NCI-H187 treated with DMSO at 0.1 percent for 48 hours (cell line): ENCODE data around the gene ELFN2.
"Not testable (repeated sequence)": the region's sequence is repeated elsewhere in the genome, so short reads cannot be mapped to it uniquely, and the experiment has no call there.

Experiments
- DNase-seq: peaks from one replicate; lab custom pipeline; 2025; lab: John Stamatoyannopoulos, UW

Gene ELFN2

DNA sequence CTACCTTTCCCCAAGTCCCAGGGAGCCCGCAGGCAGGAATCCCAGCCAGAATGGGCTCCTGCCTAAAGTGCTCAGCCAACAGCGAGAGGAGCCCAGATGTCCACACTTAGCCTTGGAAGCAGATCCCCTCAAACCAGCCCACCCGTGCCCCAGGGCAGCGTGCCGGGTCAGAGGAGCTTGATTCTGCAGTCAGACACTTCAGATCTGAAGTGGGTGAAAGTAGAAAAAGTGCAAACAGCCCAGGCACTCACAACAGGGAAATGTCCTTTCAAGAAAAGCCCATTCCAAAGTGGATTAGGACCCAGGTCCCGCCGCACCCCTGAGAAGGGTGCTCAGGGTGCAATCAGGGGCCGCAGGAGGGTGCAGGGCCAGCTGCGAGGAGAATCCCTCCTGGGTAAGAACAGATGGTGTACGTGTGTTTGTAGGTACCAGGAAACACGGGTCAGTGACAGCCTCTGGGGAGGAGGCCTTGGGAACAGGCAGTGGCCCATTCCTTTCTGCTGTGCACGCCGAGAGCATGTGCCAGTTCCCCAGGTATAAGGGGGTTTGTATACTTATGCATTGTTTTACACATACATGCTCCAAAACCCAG is 17.7 kb downstream of the ELFN2 start:
- DNase-seq = no peak

DNA sequence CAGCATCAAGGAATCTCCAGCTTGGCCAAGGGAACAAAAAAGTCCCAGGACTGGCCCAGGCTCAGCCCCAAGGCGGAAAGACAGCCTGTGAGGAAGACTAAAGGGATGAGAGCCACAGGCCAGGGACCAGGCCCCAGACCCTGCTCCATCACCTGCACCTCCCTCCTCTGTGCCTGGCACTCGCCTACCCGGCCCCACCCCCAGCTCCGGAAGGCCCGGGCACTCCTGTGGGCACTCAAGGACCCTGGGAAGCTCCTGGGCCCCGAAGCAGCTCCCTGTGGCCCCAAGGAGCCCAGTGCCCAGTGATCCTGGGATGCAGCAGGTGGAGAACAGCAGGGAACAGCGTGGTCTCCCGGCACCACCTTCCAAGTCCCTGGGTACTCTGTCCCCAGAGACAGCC is 18.2 kb downstream of the ELFN2 start:
- DNase-seq = no peak

DNA sequence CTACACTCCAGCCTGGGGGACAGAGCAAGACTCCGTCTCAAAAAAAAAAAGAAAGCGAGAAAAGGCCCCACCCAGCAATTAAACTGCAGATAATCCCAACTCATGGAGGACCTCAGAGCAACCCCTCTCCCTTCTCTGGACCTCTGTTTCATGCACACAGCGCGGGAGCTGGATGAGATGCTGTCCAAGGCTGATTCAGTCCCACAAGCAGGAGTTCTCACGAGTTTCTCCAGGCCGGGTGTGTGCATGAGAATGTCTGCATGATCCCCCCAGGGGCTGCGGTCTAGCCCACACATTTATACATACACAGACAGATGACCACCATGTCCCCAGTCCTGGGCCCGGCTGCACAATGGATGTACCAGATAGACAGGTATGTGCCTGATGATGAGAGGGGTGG is 19.4 kb downstream of the ELFN2 start:
- no peak for DNase-seq

GRCh38 chr22:37406441-37407235 is 20.6 kb downstream of the ELFN2 start:
- DNase-seq = no peak

DNA sequence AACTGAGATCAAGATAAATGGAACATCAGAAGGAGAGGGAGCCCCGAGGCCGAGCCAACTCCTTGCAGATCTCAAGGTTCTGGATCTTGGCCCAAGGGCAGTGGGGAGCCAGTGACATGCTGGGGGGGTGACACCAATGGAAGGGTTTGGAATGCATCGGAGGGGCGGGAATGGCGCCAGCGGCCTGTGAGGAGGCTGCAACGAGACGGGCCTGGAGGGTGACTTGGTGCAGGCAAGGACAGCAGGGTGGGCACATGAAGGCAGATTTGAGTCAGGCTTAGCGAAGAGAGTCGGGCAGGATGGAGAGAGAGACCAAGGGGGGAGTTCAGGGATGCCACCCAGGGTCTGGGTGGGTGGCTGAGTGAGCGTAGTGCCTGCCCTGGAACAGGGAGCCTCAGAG is 23.2 kb downstream of the ELFN2 start:
- DNase-seq = no peak

DNA sequence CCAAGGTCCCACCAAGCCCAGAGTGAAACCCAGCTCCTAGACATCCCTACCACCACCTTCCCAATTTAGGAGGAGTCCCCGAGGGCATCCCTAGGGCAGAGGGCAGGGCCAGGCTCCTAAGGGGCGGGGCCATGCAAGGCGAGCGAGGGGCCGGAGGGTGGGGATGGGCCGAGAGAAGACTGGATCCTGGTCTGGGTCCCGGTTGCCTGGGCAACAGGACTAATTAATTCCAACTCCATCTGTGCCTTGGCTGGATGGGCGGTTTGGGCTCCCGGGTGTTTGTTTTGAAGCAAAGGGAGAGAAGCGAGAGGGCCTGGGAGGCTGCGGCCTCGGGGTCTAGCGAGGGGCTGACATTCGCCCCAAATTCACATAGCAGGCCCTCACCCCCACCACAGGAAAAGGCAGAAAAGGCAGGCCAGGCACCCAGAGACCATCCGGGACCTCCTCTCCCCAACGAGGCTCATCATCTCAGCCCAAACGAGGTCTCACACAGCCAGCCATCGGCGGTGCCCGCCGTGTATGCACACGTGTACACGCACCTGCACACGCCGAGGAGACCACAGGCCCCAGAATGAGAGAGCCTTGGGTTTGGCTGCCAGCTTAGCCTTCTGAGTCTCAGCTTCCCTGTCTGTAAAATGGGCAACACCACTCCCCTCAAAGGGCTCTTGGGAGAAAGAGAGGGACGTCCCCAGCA is 23.9 kb downstream of the ELFN2 start:
- DNase-seq = no peak

DNA sequence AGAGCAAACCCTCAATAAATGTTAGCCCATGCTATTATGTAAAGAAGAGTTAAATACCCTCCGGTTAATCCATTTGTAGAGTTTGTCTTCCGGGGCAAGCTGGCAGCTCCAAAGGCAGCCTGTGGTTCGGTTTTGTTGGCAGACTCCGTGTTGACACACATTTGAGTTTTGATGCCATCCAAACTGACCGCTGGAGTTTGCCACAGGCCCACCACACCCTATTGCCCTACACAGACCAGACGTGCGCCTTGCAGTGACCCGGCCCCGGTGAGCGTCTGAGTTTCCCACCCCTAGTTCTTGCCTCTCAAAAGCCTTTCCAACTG is 25.1 kb downstream of the ELFN2 start:
- DNase-seq = no peak

- no peak for DNase-seq
These were observed 25.7 kb downstream of the ELFN2 start for GRCh38 chr22:37401401-37402183.

DNA sequence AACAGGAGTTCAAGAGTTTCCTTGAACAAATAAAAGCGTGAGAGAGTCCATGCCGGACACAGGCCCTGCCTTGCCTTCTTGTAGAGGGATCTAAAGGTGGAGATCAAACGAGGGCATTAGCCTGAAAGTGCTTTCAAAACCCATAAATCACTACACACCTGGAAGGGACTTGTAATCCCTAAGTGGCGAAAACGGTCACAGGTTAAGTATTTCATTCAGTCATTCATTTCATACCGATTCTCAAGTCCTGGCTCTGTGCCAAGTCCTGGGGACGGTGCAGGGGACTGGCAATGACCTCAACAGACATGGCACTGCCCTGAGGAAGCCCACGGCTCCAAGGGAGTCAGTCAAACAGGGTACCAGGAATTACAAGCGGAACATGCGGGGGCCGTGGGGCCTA is 26.6 kb downstream of the ELFN2 start:
- DNase-seq = no peak

DNA sequence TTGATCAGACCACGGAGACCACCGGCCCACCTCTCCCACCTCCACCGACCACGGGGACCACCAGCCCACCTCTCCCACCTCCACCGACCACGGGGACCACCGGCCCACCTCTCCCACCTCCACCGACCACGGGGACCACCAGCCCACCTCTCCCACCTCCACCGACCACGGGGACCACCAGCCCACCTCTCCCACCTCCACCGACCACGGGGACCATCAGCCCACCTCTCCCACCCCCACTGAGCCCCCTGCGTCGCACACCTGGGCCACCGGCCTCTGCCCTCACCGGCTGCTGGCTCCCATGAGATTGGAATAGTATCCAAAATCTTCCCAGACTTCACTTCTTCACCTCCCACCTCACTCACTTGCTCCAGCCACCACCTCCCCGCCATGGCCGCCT is 27.8 kb downstream of the ELFN2 start:
- DNase-seq = not testable (repeated sequence)

- no peak for DNase-seq
These were observed 30.1 kb downstream of the ELFN2 start for GRCh38 chr22:37397226-37397625.

GRCh38 chr22:37396488-37397084 is 30.7 kb downstream of the ELFN2 start:
- DNase-seq = no peak

GRCh38 chr22:37394341-37394740 is 32.9 kb downstream of the ELFN2 start:
- DNase-seq = no peak

GRCh38 chr22:37393746-37394145 is 33.5 kb downstream of the ELFN2 start:
- DNase-seq = no peak

- DNase-seq = no peak
These were observed 34.5 kb downstream of the ELFN2 start for GRCh38 chr22:37392721-37393328.

GRCh38 chr22:37391702-37392101 is 35.6 kb downstream of the ELFN2 start:
- DNase-seq = no peak

DNA sequence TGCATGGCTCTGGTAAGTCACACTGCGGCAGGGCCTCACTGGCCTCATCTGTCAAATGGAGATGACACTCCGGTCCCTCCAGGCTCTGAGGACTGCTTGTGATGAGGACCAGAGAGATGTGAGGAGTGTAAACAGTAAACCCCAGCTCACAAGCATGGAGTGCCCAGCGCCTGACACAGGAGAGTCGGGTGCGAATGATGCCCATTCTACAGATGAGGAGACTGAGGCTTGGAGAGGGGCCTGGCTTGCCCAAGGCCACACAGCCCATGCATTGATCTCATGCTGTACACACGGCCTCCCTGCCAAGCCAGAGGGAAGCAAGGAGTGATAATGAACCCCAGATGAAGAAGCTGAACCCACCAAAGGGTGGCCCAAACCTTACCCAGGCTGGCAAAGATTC is 37.2 kb downstream of the ELFN2 start:
- DNase-seq = no peak

GRCh38 chr22:37388538-37388937 is 38.7 kb downstream of the ELFN2 start:
- DNase-seq = no peak

GRCh38 chr22:37387793-37388192 is 39.5 kb downstream of the ELFN2 start:
- no peak for DNase-seq

DNA sequence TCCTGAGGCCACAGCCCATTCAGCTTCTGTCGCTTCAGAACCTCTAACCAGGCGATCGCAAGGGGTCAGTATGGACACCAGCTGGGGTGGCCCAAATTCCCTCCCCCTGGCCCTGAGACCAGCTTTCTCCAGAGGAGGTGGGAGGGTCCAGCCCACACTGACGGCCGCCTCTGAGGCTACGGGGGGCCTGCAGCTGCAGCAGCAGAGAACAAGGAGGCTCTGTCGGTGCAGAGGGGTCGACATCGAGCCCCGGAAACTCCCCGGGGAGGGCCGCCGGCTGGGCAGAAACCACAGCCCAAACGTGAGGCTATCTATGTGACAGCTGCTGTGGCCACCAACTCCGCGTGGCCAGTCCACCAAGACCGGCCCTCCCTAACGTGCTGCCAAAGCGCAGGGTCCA is 40.8 kb downstream of the ELFN2 start:
- no peak for DNase-seq

- DNase-seq = no peak
These were observed 42.6 kb downstream of the ELFN2 start for GRCh38 chr22:37384691-37385090.

- DNase-seq = no peak
These were observed 43.9 kb downstream of the ELFN2 start for GRCh38 chr22:37383341-37383740.
